Liver (tissue), 9 donors: ENCODE data around the gene LENEP. TPM values are rescaled to one million over a fixed set of nuclear protein-coding genes. Genes with fewer than 3 reads are reported as not detected.

Experiments used
- DNase-seq: peaks from one replicate; pipeline ENCODE4 v3.0.0-alpha.2; 2017; ENCODE audit warnings: low spot score
- H3K27ac ChIP-seq, 2 donors: one replicate each; pipeline ENCODE4 v1.7.0; 2013; ENCODE audit warnings: inconsistent platforms in 2 of 2, low read length in 2 of 2, control low read depth in 1 of 2, low read depth in 1 of 2, mild to moderate bottlenecking in 1 of 2
- H3K27me3 ChIP-seq, 4 donors: one replicate each; pipeline versions ENCODE4 v1.6.1 to v1.7.0; 2013; ENCODE audit warnings: low read length in 3 of 4, inconsistent platforms in 1 of 4, mild to moderate bottlenecking in 1 of 4, moderate library complexity in 1 of 4; ENCODE audit not compliant: control insufficient read depth in 4 of 4, insufficient read depth in 4 of 4
- H3K36me3 ChIP-seq, 4 donors: one replicate each; pipeline versions ENCODE4 v1.6.1 to v1.7.0; 2013; ENCODE audit warnings: low read length in 3 of 4, mild to moderate bottlenecking in 3 of 4, low read depth in 1 of 4, moderate library complexity in 1 of 4; ENCODE audit not compliant: control insufficient read depth in 4 of 4, insufficient read depth in 3 of 4
- H3K4me1 ChIP-seq, 4 donors: one replicate each; pipeline versions ENCODE4 v1.6.1 to v1.7.0; 2013; ENCODE audit warnings: low read length in 3 of 4, mild to moderate bottlenecking in 3 of 4, moderate library complexity in 1 of 4; ENCODE audit not compliant: control insufficient read depth in 4 of 4, insufficient read depth in 4 of 4
- H3K4me3 ChIP-seq, 3 donors: one replicate each; pipeline versions ENCODE4 v1.6.1 to v1.7.0; 2013; ENCODE audit warnings: low read length in 3 of 3, control low read depth in 1 of 3, low read depth in 1 of 3, mild to moderate bottlenecking in 1 of 3
- H3K9ac ChIP-seq, 2 donors: one replicate each; pipeline ENCODE4 v1.7.0; 2013; ENCODE audit warnings: low read length in 2 of 2, mild to moderate bottlenecking in 2 of 2, moderate library complexity in 2 of 2, control low read depth in 1 of 2, low read depth in 1 of 2
- H3K9me3 ChIP-seq, 4 donors: one replicate each; pipeline versions ENCODE4 v1.6.1 to v1.7.0; 2013; ENCODE audit warnings: low read length in 3 of 4; ENCODE audit not compliant: control insufficient read depth in 4 of 4
- ATF3 ChIP-seq: IDR thresholded peaks from 2 replicates; pipeline ENCODE4 v1.6.1; 2016; ENCODE audit warnings: antibody characterized with exemption
- EGR1 ChIP-seq, 2 donors: IDR thresholded peaks; 2 replicates each; pipeline ENCODE4 v1.6.1; 2016 to 2018; ENCODE audit warnings: antibody characterized with exemption in 2 of 2, low read depth in 2 of 2
- FOXA1 ChIP-seq: IDR thresholded peaks from 2 replicates; pipeline ENCODE4 v1.6.1; 2016; ENCODE audit warnings: antibody characterized with exemption
- FOXA2 ChIP-seq: IDR thresholded peaks from 2 replicates; pipeline ENCODE4 v1.6.1; 2016; ENCODE audit warnings: antibody characterized with exemption
- GABPA ChIP-seq, 2 donors: IDR thresholded peaks in 1 of 2; conservative IDR thresholded peaks in 1 of 2; 2 replicates each; pipeline ENCODE4 v1.6.1; 2016; ENCODE audit warnings: antibody characterized with exemption in 2 of 2, mild to moderate bottlenecking in 1 of 2, moderate library complexity in 1 of 2
- HNF4A ChIP-seq, 2 donors: conservative IDR thresholded peaks; 2 replicates each; pipeline ENCODE4 v1.6.1; 2016; ENCODE audit warnings: antibody characterized with exemption in 2 of 2, mild to moderate bottlenecking in 2 of 2
- HNF4G ChIP-seq: IDR thresholded peaks from 2 replicates; pipeline ENCODE4 v1.6.1; 2016; ENCODE audit warnings: antibody characterized with exemption
- JUND ChIP-seq, 2 donors: IDR thresholded peaks; 2 replicates each; pipeline ENCODE4 v1.6.1; 2016; ENCODE audit warnings: antibody characterized with exemption in 2 of 2
- MAX ChIP-seq: IDR thresholded peaks from 2 replicates; pipeline ENCODE4 v1.6.1; 2016; ENCODE audit warnings: antibody characterized with exemption
- NR2F2 ChIP-seq: IDR thresholded peaks from 2 replicates; pipeline ENCODE4 v1.6.1; 2016; ENCODE audit warnings: antibody characterized with exemption
- RAD21 ChIP-seq, 2 donors: IDR thresholded peaks; 2 replicates each; pipeline ENCODE4 v1.6.1; 2016; ENCODE audit warnings: antibody characterized with exemption in 2 of 2, mild to moderate bottlenecking in 2 of 2
- REST ChIP-seq: IDR thresholded peaks from 2 replicates; pipeline ENCODE4 v1.6.1; 2016; ENCODE audit warnings: antibody characterized with exemption, mild to moderate bottlenecking
- RXRA ChIP-seq, 2 donors: IDR thresholded peaks; 2 replicates each; pipeline ENCODE4 v1.6.1; 2017 to 2018; ENCODE audit warnings: antibody characterized with exemption in 2 of 2, mild to moderate bottlenecking in 1 of 2
- SP1 ChIP-seq: IDR thresholded peaks from 2 replicates; pipeline ENCODE4 v1.6.1; 2018; ENCODE audit warnings: antibody characterized with exemption, mild to moderate bottlenecking
- WGBS: extraction: QIAGEN DNeasy Blood & Tissue Kit; methylation state at CpG from one replicate; pipeline ENCODE4 v1.1.7; 2013; 5-methylcytosine and 5-hydroxymethylcytosine counted together
- polyA plus RNA-seq, 2 donors: library from polyadenylated mRNA; stranded (reverse) in 1 of 2; unstranded in 1 of 2; fragments of 200-250 nt in 1 of 2; fragments of >200 nt in 1 of 2; fragmentation: Nextera tagmentation in 1 of 2; extraction: Ambion mirVana in 1 of 2; gene quantifications; one replicate each; pipeline versions ENCODE4 v1.2.1 to v1.2.3, GENCODE V29; 2013 to 2015
- total RNA-seq, 2 donors: library from RNA; depleted of rRNA; stranded (reverse); fragments of >200 nt; gene quantifications; one replicate each; pipeline ENCODE4 v1.2.3, GENCODE V29; 2014
- donor health status: healthy.
- donor health status: healthy.
- donor health status: healthy.
- donor health status: healthy.
- donor health status: healthy.

LENEP gene
- total and polyA plus RNA-seq, 4 donors, result 0.42 TPM; not detected in 3

GRCh38 chr1:155026154-155026553 lies 32.8 kb downstream of the LENEP start:
- H3K27me3 ChIP-seq, result no peaks in the 10 kb centered on the region
- no peak for DNase-seq

GRCh38 chr1:155026588-155026987 lies 33.2 kb downstream of the LENEP start:
- Histone ChIP-seq H3K4me1 (peaks cover 0 to 19% (median 11%) of the 10 kb centered on the region in 4 donors), H3K27me3 (no peaks in the 10 kb centered on the region), H3K4me3 (no peak overlapping the region), H3K36me3 (no peaks in the 10 kb centered on the region), H3K9ac (no peak overlapping the region), H3K9me3 (no peaks in the 10 kb centered on the region), H3K27ac (no peak overlapping the region)
- no peak for DNase-seq
- 94% methylated on average over 6 of the region's 6 CpGs for WGBS
- TF ChIP-seq FOXA2 (no peak), HNF4A (conservative IDR thresholded peaks at IDR 0.05) (no peak), SP1 (no peak), REST (no peak), HNF4G (no peak), RAD21 (IDR thresholded peaks at IDR 0.05) (no peak)

More at GRCh38 chr1:155026154-155026553, 32.8 kb downstream of the LENEP start:
- Histone ChIP-seq H3K4me1 (peaks cover 0 to 19% (median 11%) of the 10 kb centered on the region in 4 donors), H3K4me3 (no peak overlapping the region), H3K9ac (no peak overlapping the region), H3K36me3 (no peaks in the 10 kb centered on the region), H3K9me3 (no peaks in the 10 kb centered on the region), H3K27ac (no peak overlapping the region)
- no peak for TF ChIP-seq RXRA (IDR thresholded peaks at IDR 0.05)
- TF ChIP-seq REST, result no peak
- no peak for TF ChIP-seq RAD21 (IDR thresholded peaks at IDR 0.05)
- no peak for TF ChIP-seq EGR1 (IDR thresholded peaks at IDR 0.05; ENCODE audit: low read depth in 2 of 2)
- TF ChIP-seq FOXA1, result no peak
- no peak for TF ChIP-seq NR2F2
- TF ChIP-seq GABPA (IDR thresholded peaks at IDR 0.05 in 1 of 2, conservative IDR thresholded peaks at IDR 0.05 in 1 of 2), result no peak
- TF ChIP-seq HNF4G, result no peak
- TF ChIP-seq HNF4A (conservative IDR thresholded peaks at IDR 0.05), result no peak
- TF ChIP-seq ATF3, result no peak
- TF ChIP-seq MAX, result no peak
- TF ChIP-seq JUND (IDR thresholded peaks at IDR 0.05), result no peak
- TF ChIP-seq FOXA2, result no peak
- WGBS, result 86% methylated on average over 9 of the region's 9 CpGs
